Brain microvascular endothelial cell (primary cell): ENCODE measurements around the gene PPM1L.

Experiments
- DNase-seq: peaks from one replicate; pipeline ENCODE4 v3.0.0-alpha.2; 2020
- H3K27ac ChIP-seq: fragments of 250-450 bp; sonication (Bioruptor Pico); 2 replicates; pipeline ENCODE4 v1.5.1; 2020; ENCODE audit warnings: mild to moderate bottlenecking, moderate library complexity
- H3K27me3 ChIP-seq: fragments of 250-450 bp; sonication (Bioruptor Pico); replicated peaks from 2 replicates; pipeline ENCODE4 v1.5.1; 2020; ENCODE audit warnings: mild to moderate bottlenecking
- H3K36me3 ChIP-seq: fragments of 250-450 bp; sonication (Bioruptor Pico); replicated peaks from 2 replicates; pipeline ENCODE4 v1.5.1; 2020; ENCODE audit warnings: mild to moderate bottlenecking
- H3K4me3 ChIP-seq: 2 replicates; pipeline ENCODE4 v1.5.1; 2011; ENCODE audit warnings: low read depth, mild to moderate bottlenecking, control low read depth, low read length, moderate library complexity
- CTCF ChIP-seq: IDR thresholded peaks from 2 replicates; pipeline ENCODE4 v1.5.1; 2011; ENCODE audit warnings: low read depth, mild to moderate bottlenecking, moderate library complexity, low read length, control low read depth, inconsistent platforms; ENCODE audit errors: missing control alignments
- in situ Hi-C: cut with HindIII; loops from 2 replicates; pipeline ENCODE4 v1.10.0; 2017; ENCODE audit warnings: low sequenced_read_pairs, low pct_ligation_motif_present

PPM1L gene

GRCh38 chr3:160810362-160811236 lies 54.6 kb downstream of the PPM1L start:
- TF ChIP-seq CTCF = no peak
- H3K27me3 ChIP-seq = no peaks in the 10 kb centered on the region
- no peak overlapping the region for H3K4me3 ChIP-seq
- H3K36me3 ChIP-seq = no peaks in the 10 kb centered on the region
- H3K27ac ChIP-seq = no peak overlapping the region
- no peak for DNase-seq
- in situ Hi-C loops = no loop called here

GRCh38 chr3:160811237-160811548 lies 55.2 kb downstream of the PPM1L start:
- in situ Hi-C loops = no loop called here
- no peak for DNase-seq
- Histone ChIP-seq H3K4me3 (no peak overlapping the region), H3K36me3 (no peaks in the 10 kb centered on the region), H3K27me3 (no peaks in the 10 kb centered on the region), H3K27ac (no peak overlapping the region)
- TF ChIP-seq CTCF = no peak

- Histone ChIP-seq H3K36me3 (no peaks in the 10 kb centered on the region), H3K27ac (no peak overlapping the region), H3K27me3 (no peaks in the 10 kb centered on the region), H3K4me3 (no peak overlapping the region)
- no peak for DNase-seq
- TF ChIP-seq CTCF = no peak
- in situ Hi-C loops = no loop called here
Observed at GRCh38 chr3:160812304-160812703, 56.3 kb downstream of the PPM1L start.

- H3K27ac ChIP-seq = no peak overlapping the region
- no peak for DNase-seq
- no peak overlapping the region for H3K4me3 ChIP-seq
- H3K27me3 ChIP-seq = no peaks in the 10 kb centered on the region
- no peak for TF ChIP-seq CTCF
- H3K36me3 ChIP-seq = no peaks in the 10 kb centered on the region
- in situ Hi-C loops = no loop called here
Observed at GRCh38 chr3:160815280-160815679, 59.2 kb downstream of the PPM1L start.

- no peak for DNase-seq
- Histone ChIP-seq H3K4me3 (no peak overlapping the region), H3K27me3 (no peaks in the 10 kb centered on the region), H3K27ac (no peak overlapping the region), H3K36me3 (no peaks in the 10 kb centered on the region)
- no peak for TF ChIP-seq CTCF
- in situ Hi-C loops = no loop called here
Observed at GRCh38 chr3:160820022-160820421, 64.0 kb downstream of the PPM1L start.

- DNase-seq = no peak
- H3K27me3 ChIP-seq = no peaks in the 10 kb centered on the region
- no peaks in the 10 kb centered on the region for H3K36me3 ChIP-seq
- in situ Hi-C loops = no loop called here
- TF ChIP-seq CTCF = no peak
- H3K27ac ChIP-seq = no peak overlapping the region
- H3K4me3 ChIP-seq = no peak overlapping the region
Observed at GRCh38 chr3:160820430-160820829, 64.4 kb downstream of the PPM1L start.
